Measurements from ENCODE around the gene RAE1. TPM values are rescaled to one million over a fixed set of nuclear protein-coding genes. Genes with fewer than 3 reads are reported as not detected.

The RAE1 gene
- total and polyA plus RNA-seq, 2 of the 4 experiments (the other 2 are of a cell fraction): 32.8 to 80.5 TPM

- intact Hi-C loops (cut with micrococcal nuclease) (no loop called here), dilution Hi-C loops (cut with HindIII; ENCODE audit: low sequenced_read_pairs, unreplicated experiment) (no loop called here), in situ Hi-C loops (cut with MboI; ENCODE audit: low sequenced_read_pairs) (no loop called here)
- Histone ChIP-seq H2BK5ac (ENCODE audit: low read depth, low read length, poor library complexity, severe bottlenecking) (no peak overlapping the region), H2BK15ac (ENCODE audit: low read depth, low read length) (no peak overlapping the region), H2BK20ac (ENCODE audit: low read depth, low read length) (no peak overlapping the region), H4K5ac (ENCODE audit: low read depth, low read length) (no peak overlapping the region), H3K56ac (ENCODE audit: extremely low read depth, insufficient read depth, low read length) (no peak overlapping the region), H3K79me1 (ENCODE audit: low read depth in 1 of 2, low read length in 2 of 2) (no peaks in the 10 kb centered on the region), H3K27ac (ENCODE audit: insufficient read depth, low read length) (no peak overlapping the region), H4K20me1 (ENCODE audit: insufficient read depth, low read length) (no peaks in the 10 kb centered on the region), H2BK120ac (ENCODE audit: low read depth, low read length) (no peak overlapping the region), H3K23ac (ENCODE audit: low read depth, low read length) (no peak overlapping the region), H4K91ac (ENCODE audit: insufficient read depth, low read depth, low read length) (no peak overlapping the region), H3K18ac (ENCODE audit: low read depth, low read length) (no peak overlapping the region), H3K4ac (ENCODE audit: low read depth, low read length) (no peak overlapping the region), H3K9me1 (ENCODE audit: insufficient read depth, low read length) (no peaks in the 10 kb centered on the region), H3K9me3 (ENCODE audit: control insufficient read depth, insufficient read depth, low read length) (no peaks in the 10 kb centered on the region), H3K36me3 (ENCODE audit: control insufficient read depth, insufficient read depth, low read length) (no peaks in the 10 kb centered on the region), H4K8ac (ENCODE audit: low read depth in 2 of 2, low read length in 2 of 2) (no peak overlapping the region), H3K14ac (replicated peaks; ENCODE audit: low read depth, low read length) (no peak overlapping the region), H3K9ac (ENCODE audit: low read depth, low read length) (no peak overlapping the region), H2AFZ (replicated peaks; ENCODE audit: low read length, poor library complexity) (no peak overlapping the region), H2AK9ac (replicated peaks; ENCODE audit: low read depth, low read length, poor library complexity) (no peak overlapping the region), H3K4me3 (ENCODE audit: insufficient read depth, low read depth, low read length) (no peak overlapping the region), H2AK5ac (ENCODE audit: low read depth, low read length) (no peak overlapping the region), H3K27me3 (ENCODE audit: control insufficient read depth, insufficient read depth, low read length) (no peaks in the 10 kb centered on the region; the same call in 1 of the 2 replicates), H3K4me2 (ENCODE audit: low read depth, low read length) (no peak overlapping the region), H3K4me1 (ENCODE audit: control insufficient read depth, insufficient read depth, low read length) (no peaks in the 10 kb centered on the region)
- no TSS peak for BruUV-seq (replicated peaks)
- ChIA-PET POLR2A (ENCODE audit: unreplicated experiment) (no interaction called here), CTCF (no interaction called here)
- TF ChIP-seq RAD21 (IDR thresholded peaks at IDR 0.05; ENCODE audit: low read length) (no peak), SMC3 (IDR thresholded peaks at IDR 0.05; ENCODE audit: low read depth, low read length) (no peak), CEBPB (IDR thresholded peaks at IDR 0.05; ENCODE audit: low read depth, low read length) (no peak), NFE2L2 (IDR thresholded peaks at IDR 0.05; ENCODE audit: low read depth, low read length) (no peak), MXI1 (IDR thresholded peaks at IDR 0.05; ENCODE audit: borderline replicate concordance, low read depth, low read length) (no peak), FOS (IDR thresholded peaks at IDR 0.05; ENCODE audit: low read depth, low read length) (no peak), ELK1 (IDR thresholded peaks at IDR 0.05; ENCODE audit: borderline replicate concordance, low read depth, low read length) (no peak), POLR2A (IDR thresholded peaks at IDR 0.05; ENCODE audit: low read depth, low read length) (no peak), MAFK (IDR thresholded peaks at IDR 0.05; ENCODE audit: low read depth, low read length) (no peak), BHLHE40 (IDR thresholded peaks at IDR 0.05; ENCODE audit: low read depth, low read length) (no peak), MAZ (IDR thresholded peaks at IDR 0.05; ENCODE audit: borderline replicate concordance, low read depth, low read length) (no peak), CHD1 (IDR thresholded peaks at IDR 0.05; ENCODE audit: low read depth, low read length) (no peak), RCOR1 (IDR thresholded peaks at IDR 0.05; ENCODE audit: insufficient replicate concordance, low read length) (no peak), RFX5 (IDR thresholded peaks at IDR 0.05; ENCODE audit: low read depth, low read length) (no peak)
- TF ChIP-seq, protein P1, sequence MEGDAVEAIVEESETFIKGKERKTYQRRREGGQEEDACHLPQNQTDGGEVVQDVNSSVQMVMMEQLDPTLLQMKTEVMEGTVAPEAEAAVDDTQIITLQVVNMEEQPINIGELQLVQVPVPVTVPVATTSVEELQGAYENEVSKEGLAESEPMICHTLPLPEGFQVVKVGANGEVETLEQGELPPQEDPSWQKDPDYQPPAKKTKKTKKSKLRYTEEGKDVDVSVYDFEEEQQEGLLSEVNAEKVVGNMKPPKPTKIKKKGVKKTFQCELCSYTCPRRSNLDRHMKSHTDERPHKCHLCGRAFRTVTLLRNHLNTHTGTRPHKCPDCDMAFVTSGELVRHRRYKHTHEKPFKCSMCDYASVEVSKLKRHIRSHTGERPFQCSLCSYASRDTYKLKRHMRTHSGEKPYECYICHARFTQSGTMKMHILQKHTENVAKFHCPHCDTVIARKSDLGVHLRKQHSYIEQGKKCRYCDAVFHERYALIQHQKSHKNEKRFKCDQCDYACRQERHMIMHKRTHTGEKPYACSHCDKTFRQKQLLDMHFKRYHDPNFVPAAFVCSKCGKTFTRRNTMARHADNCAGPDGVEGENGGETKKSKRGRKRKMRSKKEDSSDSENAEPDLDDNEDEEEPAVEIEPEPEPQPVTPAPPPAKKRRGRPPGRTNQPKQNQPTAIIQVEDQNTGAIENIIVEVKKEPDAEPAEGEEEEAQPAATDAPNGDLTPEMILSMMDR (conservative IDR thresholded peaks at IDR 0.05; ENCODE audit: low read depth, low read length): no peak
- TF ChIP-seq, protein P2, sequence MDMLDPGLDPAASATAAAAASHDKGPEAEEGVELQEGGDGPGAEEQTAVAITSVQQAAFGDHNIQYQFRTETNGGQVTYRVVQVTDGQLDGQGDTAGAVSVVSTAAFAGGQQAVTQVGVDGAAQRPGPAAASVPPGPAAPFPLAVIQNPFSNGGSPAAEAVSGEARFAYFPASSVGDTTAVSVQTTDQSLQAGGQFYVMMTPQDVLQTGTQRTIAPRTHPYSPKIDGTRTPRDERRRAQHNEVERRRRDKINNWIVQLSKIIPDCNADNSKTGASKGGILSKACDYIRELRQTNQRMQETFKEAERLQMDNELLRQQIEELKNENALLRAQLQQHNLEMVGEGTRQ (IDR thresholded peaks at IDR 0.05; ENCODE audit: low read depth, low read length): no peak
- WGBS, 2 experiments (ENCODE audit: extremely low coverage in 2 of 2, insufficient read length in 1 of 2): no CpG with 5 or more reads among the region's 4 CpGs
- ATAC-seq (ENCODE audit: low read depth): no peak
- no peak for DNase-seq
Measured at GRCh38 chr20:57319584-57319983, 31.5 kb upstream of the RAE1 start.

All from IMR-90 (cell line).